GM10266 (cell line): ENCODE results near the gene TNFSF15.
"Not testable (repeated sequence)": the region's sequence is repeated elsewhere in the genome, so short reads cannot be mapped to it uniquely, and the experiment has no call there.

Experiments
- DNase-seq: peaks from one replicate; pipeline ENCODE4 v3.0.0; 2012; ENCODE audit errors: extremely low spot score
- CTCF ChIP-seq: IDR thresholded peaks from 2 replicates; pipeline ENCODE4 v1.5.1; 2012; ENCODE audit warnings: mild to moderate bottlenecking, low read depth; ENCODE audit not compliant: control insufficient read depth, insufficient read depth; ENCODE audit errors: missing control alignments

Gene TNFSF15

GRCh38 chr9:114737847-114738246, 68.0 kb downstream of the TNFSF15 start:
- DNase-seq, result no peak

GRCh38 chr9:114737118-114737517, 68.7 kb downstream of the TNFSF15 start:
- TF ChIP-seq CTCF, result no peak
- DNase-seq, result no peak

More at GRCh38 chr9:114737847-114738246, 68.0 kb downstream of the TNFSF15 start:
- no peak for TF ChIP-seq CTCF

GRCh38 chr9:114735704-114736103, 70.1 kb downstream of the TNFSF15 start:
- no peak for TF ChIP-seq CTCF
- no peak for DNase-seq

GRCh38 chr9:114735139-114735538, 70.7 kb downstream of the TNFSF15 start:
- DNase-seq, result not testable (repeated sequence)
